ENCODE data around the gene PARM1. TPM values are rescaled to one million over a fixed set of nuclear protein-coding genes. Genes with fewer than 3 reads are reported as not detected.

Gene PARM1
- total RNA-seq, 1 donor from 2014 or later = 90.7 TPM

DNA sequence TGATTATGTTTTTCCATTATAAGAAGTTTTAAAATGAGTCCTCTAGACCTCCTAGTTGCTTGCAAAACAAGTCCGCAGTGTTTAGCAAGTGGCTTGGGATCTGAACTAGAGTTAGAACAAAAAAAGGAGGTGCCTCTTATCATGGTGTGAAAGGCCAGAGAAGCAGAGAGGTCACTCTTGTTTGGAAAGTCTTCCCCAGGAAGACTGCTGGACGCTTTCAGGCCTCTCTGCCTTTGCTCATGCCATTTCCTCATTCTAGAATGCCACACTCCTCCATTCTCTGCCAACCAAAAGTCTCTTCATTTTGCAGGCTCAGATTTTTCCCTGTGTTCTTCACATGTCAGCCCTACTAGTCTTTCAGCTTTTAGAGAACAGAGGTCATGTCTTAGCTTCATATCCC, 14.9 kb downstream of the PARM1 start:
- Histone ChIP-seq H3K27me3 (ENCODE audit: low read depth) (no peaks in the 10 kb centered on the region), H3K4me1 (peaks cover 63% of the 10 kb centered on the region), H3K4me3 (no peak overlapping the region), H3K9me3 (replicated peaks) (peaks cover 6% of the 10 kb centered on the region), H3K36me3 (no peaks in the 10 kb centered on the region), H3K27ac (replicated peaks) (peak overlapping the region; percentile 32)
- TF ChIP-seq, protein P1, sequence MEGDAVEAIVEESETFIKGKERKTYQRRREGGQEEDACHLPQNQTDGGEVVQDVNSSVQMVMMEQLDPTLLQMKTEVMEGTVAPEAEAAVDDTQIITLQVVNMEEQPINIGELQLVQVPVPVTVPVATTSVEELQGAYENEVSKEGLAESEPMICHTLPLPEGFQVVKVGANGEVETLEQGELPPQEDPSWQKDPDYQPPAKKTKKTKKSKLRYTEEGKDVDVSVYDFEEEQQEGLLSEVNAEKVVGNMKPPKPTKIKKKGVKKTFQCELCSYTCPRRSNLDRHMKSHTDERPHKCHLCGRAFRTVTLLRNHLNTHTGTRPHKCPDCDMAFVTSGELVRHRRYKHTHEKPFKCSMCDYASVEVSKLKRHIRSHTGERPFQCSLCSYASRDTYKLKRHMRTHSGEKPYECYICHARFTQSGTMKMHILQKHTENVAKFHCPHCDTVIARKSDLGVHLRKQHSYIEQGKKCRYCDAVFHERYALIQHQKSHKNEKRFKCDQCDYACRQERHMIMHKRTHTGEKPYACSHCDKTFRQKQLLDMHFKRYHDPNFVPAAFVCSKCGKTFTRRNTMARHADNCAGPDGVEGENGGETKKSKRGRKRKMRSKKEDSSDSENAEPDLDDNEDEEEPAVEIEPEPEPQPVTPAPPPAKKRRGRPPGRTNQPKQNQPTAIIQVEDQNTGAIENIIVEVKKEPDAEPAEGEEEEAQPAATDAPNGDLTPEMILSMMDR (IDR thresholded peaks at IDR 0.05; ENCODE audit: borderline replicate concordance) = no peak
- intact Hi-C loops (cut with micrococcal nuclease) = no loop called here
- DNase-seq = no peak

GRCh38 chr4:74948236-74948635, 15.3 kb downstream of the PARM1 start:
- peak overlapping the region; percentile 32 for H3K27ac ChIP-seq (replicated peaks)
- peaks cover 58% of the 10 kb centered on the region for H3K4me1 ChIP-seq
- H3K36me3 ChIP-seq = no peaks in the 10 kb centered on the region
- no peak for DNase-seq
- TF ChIP-seq, protein P1 (IDR thresholded peaks at IDR 0.05; ENCODE audit: borderline replicate concordance) = no peak
- H3K9me3 ChIP-seq (replicated peaks) = peaks cover 6% of the 10 kb centered on the region
- intact Hi-C loops (cut with micrococcal nuclease) = no loop called here
- no peaks in the 10 kb centered on the region for H3K27me3 ChIP-seq (ENCODE audit: low read depth)
- H3K4me3 ChIP-seq = no peak overlapping the region

GRCh38 chr4:74950200-74950599, 17.3 kb downstream of the PARM1 start:
- no peak overlapping the region for H3K27ac ChIP-seq (replicated peaks)
- intact Hi-C loops (cut with micrococcal nuclease) = no loop called here

GRCh38 chr4:74950882-74951281, 18.0 kb downstream of the PARM1 start:
- H3K4me1 ChIP-seq = peaks cover 58% of the 10 kb centered on the region
- peaks cover 6% of the 10 kb centered on the region for H3K9me3 ChIP-seq (replicated peaks)
- H3K4me3 ChIP-seq = no peak overlapping the region
- no peak for DNase-seq
- no peak overlapping the region for H3K27ac ChIP-seq (replicated peaks)
- no peaks in the 10 kb centered on the region for H3K36me3 ChIP-seq
- intact Hi-C loops (cut with micrococcal nuclease) = no loop called here
- no peaks in the 10 kb centered on the region for H3K27me3 ChIP-seq (ENCODE audit: low read depth)
- TF ChIP-seq, protein P1 (IDR thresholded peaks at IDR 0.05; ENCODE audit: borderline replicate concordance) = no peak

More at GRCh38 chr4:74950200-74950599, 17.3 kb downstream of the PARM1 start:
- no peaks in the 10 kb centered on the region for H3K36me3 ChIP-seq
- TF ChIP-seq, protein P1 (IDR thresholded peaks at IDR 0.05; ENCODE audit: borderline replicate concordance) = no peak
- no peak for DNase-seq
- no peak overlapping the region for H3K4me3 ChIP-seq
- H3K9me3 ChIP-seq (replicated peaks) = peaks cover 6% of the 10 kb centered on the region
- no peaks in the 10 kb centered on the region for H3K27me3 ChIP-seq (ENCODE audit: low read depth)
- peaks cover 60% of the 10 kb centered on the region for H3K4me1 ChIP-seq

GRCh38 chr4:74953647-74954046, 20.7 kb downstream of the PARM1 start:
- H3K27ac ChIP-seq (replicated peaks) = no peak overlapping the region
- TF ChIP-seq, protein P1 (IDR thresholded peaks at IDR 0.05; ENCODE audit: borderline replicate concordance) = no peak
- H3K36me3 ChIP-seq = no peaks in the 10 kb centered on the region
- no peak for DNase-seq
- intact Hi-C loops (cut with micrococcal nuclease) = no loop called here
- H3K4me1 ChIP-seq = peaks cover 46% of the 10 kb centered on the region
- no peak overlapping the region for H3K4me3 ChIP-seq
- H3K27me3 ChIP-seq (ENCODE audit: low read depth) = no peaks in the 10 kb centered on the region
- peaks cover 6% of the 10 kb centered on the region for H3K9me3 ChIP-seq (replicated peaks)

All from left ventricle myocardium inferior (tissue), 1 donor.